GM08714 (cell line): ENCODE measurements around the gene DICER1.
"Not testable (repeated sequence)": the region's sequence is repeated elsewhere in the genome, so short reads cannot be mapped to it uniquely, and the experiment has no call there.

Experiments
- H3K4me3 ChIP-seq: fragments of 200-500 bp; sonication (Bioruptor generic); 2 replicates; pipeline ENCODE4 v1.5.1; 2014; ENCODE audit warnings: mild to moderate bottlenecking, low read length, inconsistent platforms
- ZNF274 ChIP-seq: IDR thresholded peaks from 2 replicates; pipeline ENCODE4 v1.6.1; 2012; ENCODE audit warnings: mild to moderate bottlenecking, low read depth, low read length

The DICER1 gene, protein sequence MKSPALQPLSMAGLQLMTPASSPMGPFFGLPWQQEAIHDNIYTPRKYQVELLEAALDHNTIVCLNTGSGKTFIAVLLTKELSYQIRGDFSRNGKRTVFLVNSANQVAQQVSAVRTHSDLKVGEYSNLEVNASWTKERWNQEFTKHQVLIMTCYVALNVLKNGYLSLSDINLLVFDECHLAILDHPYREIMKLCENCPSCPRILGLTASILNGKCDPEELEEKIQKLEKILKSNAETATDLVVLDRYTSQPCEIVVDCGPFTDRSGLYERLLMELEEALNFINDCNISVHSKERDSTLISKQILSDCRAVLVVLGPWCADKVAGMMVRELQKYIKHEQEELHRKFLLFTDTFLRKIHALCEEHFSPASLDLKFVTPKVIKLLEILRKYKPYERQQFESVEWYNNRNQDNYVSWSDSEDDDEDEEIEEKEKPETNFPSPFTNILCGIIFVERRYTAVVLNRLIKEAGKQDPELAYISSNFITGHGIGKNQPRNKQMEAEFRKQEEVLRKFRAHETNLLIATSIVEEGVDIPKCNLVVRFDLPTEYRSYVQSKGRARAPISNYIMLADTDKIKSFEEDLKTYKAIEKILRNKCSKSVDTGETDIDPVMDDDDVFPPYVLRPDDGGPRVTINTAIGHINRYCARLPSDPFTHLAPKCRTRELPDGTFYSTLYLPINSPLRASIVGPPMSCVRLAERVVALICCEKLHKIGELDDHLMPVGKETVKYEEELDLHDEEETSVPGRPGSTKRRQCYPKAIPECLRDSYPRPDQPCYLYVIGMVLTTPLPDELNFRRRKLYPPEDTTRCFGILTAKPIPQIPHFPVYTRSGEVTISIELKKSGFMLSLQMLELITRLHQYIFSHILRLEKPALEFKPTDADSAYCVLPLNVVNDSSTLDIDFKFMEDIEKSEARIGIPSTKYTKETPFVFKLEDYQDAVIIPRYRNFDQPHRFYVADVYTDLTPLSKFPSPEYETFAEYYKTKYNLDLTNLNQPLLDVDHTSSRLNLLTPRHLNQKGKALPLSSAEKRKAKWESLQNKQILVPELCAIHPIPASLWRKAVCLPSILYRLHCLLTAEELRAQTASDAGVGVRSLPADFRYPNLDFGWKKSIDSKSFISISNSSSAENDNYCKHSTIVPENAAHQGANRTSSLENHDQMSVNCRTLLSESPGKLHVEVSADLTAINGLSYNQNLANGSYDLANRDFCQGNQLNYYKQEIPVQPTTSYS (N-terminal part only)

DNA sequence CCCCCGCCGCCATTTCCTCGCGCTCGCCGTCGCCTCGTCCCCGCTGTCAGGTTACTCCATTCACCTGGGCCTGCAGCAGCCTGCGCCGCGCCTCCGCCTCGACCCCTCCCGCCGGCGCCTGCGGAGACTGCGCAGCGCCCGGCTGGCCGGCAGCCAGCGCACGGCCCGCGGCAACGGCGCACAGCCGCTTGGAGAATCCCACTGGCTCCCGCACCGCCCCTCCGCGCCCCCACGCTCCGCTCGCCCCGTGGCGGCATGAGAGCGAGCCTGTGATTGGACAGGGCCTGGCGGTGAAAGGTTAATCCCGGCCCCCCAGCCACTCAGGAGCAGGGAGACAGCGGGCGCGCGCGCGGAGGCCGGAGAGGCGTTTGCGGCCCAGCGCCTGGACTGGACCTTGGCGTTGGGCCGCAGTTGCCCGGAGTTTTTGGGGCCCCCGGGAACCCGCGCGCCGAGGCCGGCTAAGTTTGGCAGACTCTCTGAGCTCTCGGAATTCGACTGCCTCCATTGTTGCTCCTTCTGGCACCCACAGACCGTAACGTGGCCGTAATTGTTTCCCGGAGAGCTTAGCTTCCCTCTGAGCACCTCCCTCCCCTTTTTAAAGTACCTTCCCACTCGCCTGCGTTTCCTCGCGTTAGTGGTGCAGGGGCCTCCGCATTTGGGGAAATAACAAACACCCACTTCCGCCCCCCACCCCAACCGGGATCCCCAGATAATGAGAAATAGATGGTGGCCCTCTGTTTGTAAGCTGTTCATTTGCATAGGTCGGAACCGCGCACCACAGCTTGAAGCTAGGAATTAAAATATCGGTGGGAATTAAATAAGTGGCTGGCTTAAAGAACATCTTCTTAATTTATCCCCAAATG lies at the start of gene DICER1:
Gene DICER1, minus strand, starts transcription at position 203 of the 863 bp plus-strand sequence. CDS start 24,071 bp downstream, outside the sequence.
- peak within 1 kb of the TSS; percentile 92 for H3K4me3 ChIP-seq
- TF ChIP-seq ZNF274 = no peak

GRCh38 chr14:95206534-95206933 lies 49.2 kb upstream of the DICER1 start:
- TF ChIP-seq ZNF274 = no peak
- no peak overlapping the region for H3K4me3 ChIP-seq

DNA sequence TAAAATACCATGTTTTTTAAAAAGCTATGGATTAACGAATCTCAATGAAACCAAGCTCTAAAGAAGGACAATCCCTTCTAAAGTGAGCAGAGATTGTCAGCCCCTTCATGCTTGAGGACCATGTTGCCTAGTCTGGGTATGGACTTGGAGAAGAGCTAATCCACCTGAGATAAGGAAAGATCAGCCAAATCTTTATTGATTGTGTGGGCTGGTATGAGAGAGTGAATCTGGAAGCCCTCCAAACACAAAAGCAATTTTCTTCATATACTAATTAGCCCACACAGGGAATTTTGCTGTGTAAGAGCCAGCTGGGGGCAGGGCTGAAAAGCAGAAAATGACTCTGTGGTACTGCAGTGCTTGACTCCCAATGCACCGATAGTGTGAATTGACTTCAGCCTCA lies 47.4 kb upstream of the DICER1 start:
- no peak for TF ChIP-seq ZNF274
- no peak overlapping the region for H3K4me3 ChIP-seq

GRCh38 chr14:95201745-95202144 lies 44.4 kb upstream of the DICER1 start:
- H3K4me3 ChIP-seq = not testable (repeated sequence)

DNA sequence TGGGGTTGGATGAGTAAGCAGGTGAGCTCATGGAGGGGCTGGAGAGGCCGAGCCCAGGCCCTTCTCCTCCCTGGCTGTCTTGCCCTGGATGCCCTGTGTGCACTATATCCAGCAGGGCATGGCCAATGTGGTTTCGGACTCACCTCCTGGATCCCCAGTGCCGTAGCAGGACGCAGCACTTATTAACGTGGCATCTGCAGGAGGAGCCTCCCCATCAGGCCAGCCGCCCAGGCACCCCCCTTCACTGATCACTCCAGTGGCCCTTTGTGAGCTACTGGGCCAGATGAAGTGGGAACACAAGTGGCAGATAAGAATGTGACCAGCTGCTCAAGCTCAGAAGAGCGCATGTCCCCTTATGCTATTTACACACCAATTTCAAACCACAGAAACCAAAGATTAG lies 43.1 kb upstream of the DICER1 start:
- no peak overlapping the region for H3K4me3 ChIP-seq
- TF ChIP-seq ZNF274 = no peak

GRCh38 chr14:95199298-95199983 lies 42.1 kb upstream of the DICER1 start:
- no peak for TF ChIP-seq ZNF274
- no peak overlapping the region for H3K4me3 ChIP-seq

DNA sequence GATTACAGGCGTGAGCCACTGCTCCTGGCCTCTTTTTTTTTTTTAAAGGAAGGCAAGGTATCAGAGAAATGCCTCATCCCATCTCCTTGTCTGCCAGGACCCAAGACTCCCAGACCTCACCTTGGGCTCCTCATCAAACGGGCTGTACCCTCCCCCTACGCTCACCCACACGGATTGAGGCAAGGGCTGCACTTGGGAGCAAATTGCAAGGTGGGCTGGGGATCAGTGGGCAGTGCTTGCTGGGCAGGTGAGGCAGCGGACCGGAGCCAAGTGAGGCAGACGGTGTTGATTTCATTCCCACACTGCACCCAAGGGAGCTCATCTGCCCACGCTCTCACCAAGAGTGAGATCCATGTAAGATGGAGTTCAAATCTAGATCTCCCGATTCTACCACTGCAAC lies 41.0 kb upstream of the DICER1 start:
- H3K4me3 ChIP-seq = no peak overlapping the region
- no peak for TF ChIP-seq ZNF274

DNA sequence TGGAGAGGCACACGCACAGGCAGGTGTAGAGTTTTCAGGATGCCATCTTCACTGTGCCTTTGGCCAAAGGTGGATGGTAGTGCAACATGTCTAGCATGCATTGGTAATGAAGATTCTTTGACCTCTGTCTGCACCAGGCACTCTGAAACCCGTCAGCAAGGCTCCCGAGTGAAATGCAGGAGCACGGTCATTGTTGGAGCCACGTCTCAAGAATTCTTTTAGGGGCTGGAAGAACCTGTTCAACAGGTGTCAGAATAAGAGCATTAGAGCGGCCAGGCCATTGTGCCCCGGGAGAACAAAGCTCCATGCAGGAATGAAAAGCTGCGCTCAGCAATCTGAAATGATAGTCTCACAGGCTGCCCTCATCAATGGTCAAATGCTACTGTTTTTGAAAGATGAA lies 40.2 kb upstream of the DICER1 start:
- no peak for TF ChIP-seq ZNF274
- no peak overlapping the region for H3K4me3 ChIP-seq

DNA sequence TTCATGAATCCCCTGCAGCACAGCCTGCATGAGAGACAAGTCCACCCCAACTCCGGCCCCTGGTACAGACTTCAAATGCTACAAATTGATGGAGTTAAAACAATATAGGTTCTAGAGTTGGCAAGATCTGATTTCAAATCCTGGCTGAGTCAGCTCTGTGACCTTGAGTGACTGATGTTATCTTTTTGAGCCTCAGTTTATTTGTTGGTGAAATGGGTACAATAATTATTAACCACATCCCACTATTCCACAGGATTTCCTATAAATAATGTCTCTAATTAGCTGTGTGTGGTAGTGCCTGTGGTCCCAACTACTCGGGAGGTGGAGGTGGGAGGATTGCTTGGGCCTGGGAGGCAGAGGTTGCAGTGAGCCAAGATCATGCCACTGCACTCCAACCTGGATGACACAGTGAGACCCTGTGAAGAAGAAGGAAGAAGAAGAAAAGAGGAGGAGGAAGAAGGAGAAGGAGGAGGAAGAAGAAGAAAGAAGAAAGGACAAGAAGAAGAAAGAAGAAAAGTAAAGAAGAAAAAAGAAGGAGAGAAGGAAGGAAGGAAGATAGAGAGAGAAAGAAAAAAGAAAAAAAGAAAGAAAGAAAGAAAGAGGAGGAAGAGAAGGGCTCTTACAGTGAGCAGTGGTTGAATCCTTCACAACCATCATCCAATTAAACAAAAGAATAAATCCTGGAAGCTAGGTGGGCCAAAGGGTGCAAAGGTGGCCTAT lies 39.7 kb upstream of the DICER1 start:
- no peak overlapping the region for H3K4me3 ChIP-seq
- no peak for TF ChIP-seq ZNF274

- TF ChIP-seq ZNF274 = no peak
- H3K4me3 ChIP-seq = no peak overlapping the region
Observed at GRCh38 chr14:95196268-95196667, 38.9 kb upstream of the DICER1 start.

DNA sequence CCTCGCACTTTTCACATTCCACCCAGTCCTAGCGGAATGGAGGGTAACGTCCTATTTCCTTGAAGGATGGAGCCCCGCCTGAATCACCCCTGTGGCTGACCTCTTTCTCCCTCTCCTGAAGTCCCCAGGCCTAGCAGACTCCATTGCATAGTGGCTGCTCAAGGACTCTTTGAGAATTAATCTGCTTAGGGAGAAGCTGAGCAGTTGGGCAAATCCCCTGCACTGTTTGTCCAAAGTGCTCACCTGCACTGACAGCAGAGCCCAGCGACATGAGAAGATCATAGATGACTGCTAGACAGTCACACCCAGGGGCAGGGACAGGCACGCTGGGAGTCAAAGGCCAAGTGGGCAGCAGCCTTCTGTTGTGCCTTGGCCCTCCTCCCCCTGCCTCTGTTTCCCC lies 37.7 kb upstream of the DICER1 start:
- H3K4me3 ChIP-seq = no peak overlapping the region
- TF ChIP-seq ZNF274 = no peak

DNA sequence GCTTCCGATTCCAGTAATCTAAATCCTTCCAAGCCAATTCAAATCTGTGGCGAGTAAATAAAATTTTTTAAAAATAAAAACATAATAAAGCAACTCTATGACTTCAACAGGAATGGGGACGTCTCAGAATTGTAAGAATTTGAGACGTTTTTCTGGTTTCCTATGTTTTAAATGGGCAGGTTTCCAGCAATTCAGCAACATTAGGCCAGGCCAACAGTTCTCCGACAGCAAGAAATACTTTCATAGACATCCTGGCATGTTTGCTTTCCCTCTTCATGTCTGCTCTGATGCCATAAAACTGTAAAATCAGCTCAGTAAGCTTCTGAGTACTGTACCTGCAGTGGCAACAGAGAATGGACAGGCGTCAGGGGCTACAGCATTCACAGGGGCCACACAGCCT lies 35.8 kb upstream of the DICER1 start:
- no peak for TF ChIP-seq ZNF274

GRCh38 chr14:95192311-95192710 lies 35.0 kb upstream of the DICER1 start:
- no peak overlapping the region for H3K4me3 ChIP-seq
- no peak for TF ChIP-seq ZNF274

More for the DNA sequence above, 35.8 kb upstream of the DICER1 start:
- H3K4me3 ChIP-seq = no peak overlapping the region
